GM21528 (cell line): ENCODE results near the gene PLEKHB2.
"Not testable (repeated sequence)": the region's sequence is repeated elsewhere in the genome, so short reads cannot be mapped to it uniquely, and the experiment has no call there.

Source experiments
- ATAC-seq: cut with Tn5 transposase; IDR thresholded peaks from one replicate; pipeline ENCODE4 v1.9.1; 2021; ENCODE audit warnings: mild to moderate bottlenecking, moderate library complexity; ENCODE audit not compliant: unreplicated experiment, low FRiP score

PLEKHB2 gene

GRCh38 chr2:131142849-131143248 is 37.7 kb downstream of the PLEKHB2 start:
- ATAC-seq: no peak

- no peak for ATAC-seq
These were observed 38.7 kb downstream of the PLEKHB2 start for GRCh38 chr2:131143803-131144202.

GRCh38 chr2:131145040-131145439 is 39.9 kb downstream of the PLEKHB2 start:
- ATAC-seq: peak; percentile 45

GRCh38 chr2:131146231-131146630 is 41.1 kb downstream of the PLEKHB2 start:
- no peak for ATAC-seq

GRCh38 chr2:131146749-131147148 is 41.6 kb downstream of the PLEKHB2 start:
- ATAC-seq: no peak

- no peak for ATAC-seq
These were observed 43.3 kb downstream of the PLEKHB2 start for GRCh38 chr2:131148426-131148825.

GRCh38 chr2:131150109-131150508 is 45.0 kb downstream of the PLEKHB2 start:
- ATAC-seq: not testable (repeated sequence)

- ATAC-seq: no peak
These were observed 46.3 kb downstream of the PLEKHB2 start for GRCh38 chr2:131151398-131151797.

- ATAC-seq: no peak
These were observed 46.9 kb downstream of the PLEKHB2 start for GRCh38 chr2:131152074-131152473.

GRCh38 chr2:131153529-131153928 is 48.4 kb downstream of the PLEKHB2 start:
- peak; percentile 12 for ATAC-seq

- ATAC-seq: peak; percentile 87
These were observed 49.0 kb downstream of the PLEKHB2 start for GRCh38 chr2:131154071-131154531.

- ATAC-seq: no peak
These were observed 49.5 kb downstream of the PLEKHB2 start for GRCh38 chr2:131154647-131155046.

GRCh38 chr2:131155208-131155855 is 50.2 kb downstream of the PLEKHB2 start:
- ATAC-seq: no peak

- ATAC-seq: no peak
These were observed 51.5 kb downstream of the PLEKHB2 start for GRCh38 chr2:131156452-131157149.

GRCh38 chr2:131165562-131165961 is 60.4 kb downstream of the PLEKHB2 start:
- ATAC-seq: not testable (repeated sequence)

- ATAC-seq: no peak
These were observed 63.4 kb downstream of the PLEKHB2 start for GRCh38 chr2:131168538-131168937.

GRCh38 chr2:131178050-131178449 is 72.9 kb downstream of the PLEKHB2 start:
- ATAC-seq: not testable (repeated sequence)

- ATAC-seq: not testable (repeated sequence)
These were observed 73.7 kb downstream of the PLEKHB2 start for GRCh38 chr2:131178721-131179418.

- ATAC-seq: not testable (repeated sequence)
These were observed 76.3 kb downstream of the PLEKHB2 start for GRCh38 chr2:131181451-131181850.

- ATAC-seq: not testable (repeated sequence)
These were observed 88.3 kb downstream of the PLEKHB2 start for GRCh38 chr2:131193421-131193820.

- ATAC-seq: not testable (repeated sequence)
These were observed 91.0 kb downstream of the PLEKHB2 start for GRCh38 chr2:131196186-131196585.
